ENCODE measurements around the gene FRMD6.

GRCh38 chr14:51624955-51625569, 26.6 kb upstream of the FRMD6 start:
- no peak for TF ChIP-seq CTCF (IDR thresholded peaks at IDR 0.05)
- TF ChIP-seq EZH2 (IDR thresholded peaks at IDR 0.05) = no peak
- no peak for TF ChIP-seq EZH2phosphoT487 (IDR thresholded peaks at IDR 0.05)

All from neural progenitor cell (in vitro differentiated cells).